A549 treated with AZD2906 at 1 μM for 4 hours (cell line): Measurements from ENCODE around the gene RPL29. TPM values are rescaled to one million over a fixed set of nuclear protein-coding genes. Genes with fewer than 3 reads are reported as not detected.

Experiments used
- total RNA-seq: library from RNA; stranded (reverse); fragments of 200-300 nt; extraction: Qiagen RNA extraction; gene quantifications from 5 replicates; pipeline ENCODE4 v1.2.3, GENCODE V29; 2022

The RPL29 gene
- total RNA-seq, result 1,307 to 1,420 TPM (median 1,337 TPM) in 5 replicates

DNA sequence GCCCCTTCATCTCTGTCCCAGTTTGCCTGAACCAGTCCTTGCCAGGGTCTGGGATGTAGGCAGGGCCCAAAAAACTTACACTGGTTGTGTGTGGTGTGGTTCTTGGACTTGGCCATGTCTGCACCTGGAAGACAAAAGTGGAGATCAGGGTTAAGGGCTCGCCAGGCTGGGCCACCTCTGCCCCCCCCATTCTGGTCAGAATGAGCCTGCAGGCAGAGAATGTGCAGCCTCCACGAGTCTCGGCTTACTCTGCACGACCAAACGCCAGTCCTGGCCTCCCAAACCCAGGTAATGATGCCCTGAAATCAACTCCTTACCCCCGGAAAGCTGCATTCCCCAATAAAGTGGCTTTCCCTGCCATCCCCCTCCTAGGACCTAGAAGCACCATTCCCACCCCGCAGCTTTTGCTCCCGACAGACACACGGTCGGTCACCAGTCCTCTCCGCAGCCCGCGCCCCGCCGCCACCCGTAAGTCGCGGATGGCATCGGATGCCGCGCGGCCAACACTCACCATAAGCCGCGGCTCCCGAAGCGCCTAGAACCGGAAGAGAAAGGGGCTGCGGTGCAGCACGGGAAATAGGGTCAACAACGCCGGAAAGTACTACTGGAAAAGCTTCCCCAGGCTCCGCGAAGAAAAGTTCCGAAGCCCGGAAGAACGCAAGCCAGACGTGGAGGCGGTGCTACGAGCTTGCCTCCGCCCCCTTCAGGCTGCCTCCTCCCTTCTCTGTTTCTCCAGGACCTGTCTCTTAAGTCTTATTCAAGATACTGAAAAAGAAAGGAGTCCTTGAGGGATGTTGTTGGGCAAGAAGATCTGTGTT, at the start of gene RPL29:
Gene RPL29 (minus strand): TSS at position 550 of the 818 bp plus-strand sequence. CDS start 434 bp downstream, at position 116.

DNA sequence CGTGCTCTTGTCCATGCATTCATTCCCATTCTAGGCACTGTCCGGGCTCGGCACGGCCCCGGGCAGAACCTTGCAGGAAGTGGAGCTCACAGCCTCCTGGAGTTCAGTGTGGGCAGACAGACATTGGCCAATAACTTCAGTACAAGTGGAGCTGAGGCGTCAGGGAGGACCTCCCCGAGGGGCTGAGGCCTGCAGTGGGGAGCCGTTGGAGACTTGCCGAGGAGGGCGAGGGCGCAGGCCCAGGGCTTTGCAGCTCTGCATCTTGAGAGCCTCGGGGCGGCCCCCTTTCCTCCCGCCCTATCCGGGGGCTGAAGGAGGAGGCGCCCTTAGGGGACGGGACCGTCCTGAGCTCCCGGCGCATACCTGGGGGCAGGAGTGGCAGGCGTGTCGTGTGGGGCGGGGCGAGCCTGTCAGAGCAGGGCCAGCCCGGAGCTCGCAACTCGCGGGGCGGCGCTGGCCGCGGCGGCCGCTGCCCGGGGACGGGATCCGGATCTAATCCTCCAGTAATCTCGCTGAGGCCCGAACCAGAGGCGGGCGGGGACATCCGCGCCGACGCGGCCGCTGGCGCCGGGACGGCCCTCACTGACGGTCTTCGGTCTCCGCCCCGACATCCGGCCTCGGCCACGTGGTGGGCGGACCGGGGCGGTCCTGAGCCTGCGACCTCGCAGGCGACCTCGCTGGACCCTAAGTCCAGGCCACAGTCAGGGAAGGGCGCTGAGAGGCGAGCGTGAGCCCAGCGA, 12.7 kb downstream of the RPL29 start, which contains the start of gene ACY1:
Gene ACY1 (plus strand): TSS at position 698 of the 740 bp plus-strand sequence. CDS start 530 bp downstream, outside the sequence.

DNA sequence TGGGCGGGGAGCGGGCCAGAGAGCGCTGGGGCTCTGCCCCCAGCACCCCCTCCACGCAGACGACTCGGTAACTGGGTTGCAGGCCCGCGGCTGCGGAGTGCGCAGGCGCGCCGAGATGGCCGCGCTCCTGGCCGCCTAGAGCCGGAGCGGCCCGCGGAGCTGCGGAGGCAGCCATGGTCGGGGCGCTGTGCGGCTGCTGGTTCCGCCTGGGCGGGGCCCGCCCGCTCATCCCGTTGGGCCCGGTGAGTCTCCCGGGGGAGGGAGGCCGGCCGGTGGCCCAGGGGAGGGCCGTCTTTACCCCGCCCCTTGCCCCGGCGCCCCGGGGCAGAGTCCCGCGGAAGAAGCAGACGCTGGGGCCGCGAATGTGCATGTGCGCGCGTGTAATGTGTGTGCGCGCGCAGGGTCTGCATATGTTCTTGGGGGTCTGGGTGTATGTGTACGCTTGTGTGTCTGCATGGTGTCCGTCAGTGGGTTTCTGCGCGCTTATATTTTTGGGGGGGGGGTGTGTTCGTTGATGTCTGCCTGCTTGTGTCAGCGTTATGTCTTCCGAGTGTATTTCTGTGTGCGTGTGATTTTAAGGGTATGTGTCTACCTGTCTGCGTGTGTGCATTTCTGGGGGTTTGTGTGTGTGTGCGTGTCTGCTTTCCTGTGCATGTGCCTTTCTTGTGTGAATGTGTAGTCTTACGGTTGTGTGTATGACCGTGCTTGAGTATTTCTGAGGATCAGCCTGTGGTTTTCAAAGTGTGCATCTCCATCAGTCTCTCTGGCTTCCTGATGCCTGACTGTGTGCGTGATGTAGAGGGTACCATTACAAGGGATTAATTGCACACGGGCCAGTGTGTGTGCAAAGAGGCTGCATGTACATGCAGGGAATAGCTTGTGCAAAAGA, 20.5 kb downstream of the RPL29 start, which contains the start of gene ABHD14A:
Gene ABHD14A (plus strand): TSS at position 102 of the 889 bp plus-strand sequence. CDS start 72 bp downstream, at position 174.

DNA sequence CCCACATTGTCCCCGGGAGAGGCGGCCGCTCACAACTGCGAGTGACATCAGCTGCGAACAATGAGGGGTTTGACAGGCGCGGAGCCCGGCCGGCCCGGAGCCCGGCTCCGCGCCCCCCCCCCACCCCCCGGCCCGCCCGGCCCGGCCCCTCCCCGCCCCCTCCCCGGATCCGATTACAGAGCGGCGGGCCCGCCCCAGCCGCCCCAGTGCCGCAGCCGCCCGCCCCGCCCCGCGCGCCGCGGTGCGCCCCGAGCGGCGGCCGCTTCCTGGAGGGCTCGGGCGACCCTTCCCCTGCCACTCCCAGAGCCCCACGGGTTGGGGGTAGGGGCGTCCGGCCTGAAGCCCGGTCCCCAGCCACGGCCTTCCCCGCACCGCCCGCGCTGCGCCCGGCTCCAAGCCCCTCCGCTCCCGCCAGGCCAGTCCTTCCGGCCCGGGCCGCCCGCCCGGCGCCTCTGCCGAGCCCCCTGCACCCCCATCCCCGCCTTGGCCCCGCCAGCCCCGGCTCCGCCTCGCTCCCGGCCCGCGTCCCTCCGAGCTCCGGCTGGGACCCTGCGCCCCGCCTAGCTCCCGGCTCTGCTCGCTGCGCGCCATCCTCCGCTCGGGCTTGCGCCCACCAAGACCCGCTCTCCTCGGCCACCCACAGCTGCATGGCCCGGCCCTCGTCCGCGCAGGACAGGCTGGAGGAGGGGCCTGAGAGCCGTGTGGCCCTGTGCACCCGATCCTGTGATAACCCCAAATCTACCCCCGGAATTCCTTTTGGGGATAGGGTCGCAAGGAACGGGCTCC, 28.1 kb downstream of the RPL29 start, which contains the start of gene PCBP4:
Gene PCBP4 (minus strand): TSS at position 71 of the 786 bp plus-strand sequence. CDS start 6,214 bp downstream, outside the sequence.

DNA sequence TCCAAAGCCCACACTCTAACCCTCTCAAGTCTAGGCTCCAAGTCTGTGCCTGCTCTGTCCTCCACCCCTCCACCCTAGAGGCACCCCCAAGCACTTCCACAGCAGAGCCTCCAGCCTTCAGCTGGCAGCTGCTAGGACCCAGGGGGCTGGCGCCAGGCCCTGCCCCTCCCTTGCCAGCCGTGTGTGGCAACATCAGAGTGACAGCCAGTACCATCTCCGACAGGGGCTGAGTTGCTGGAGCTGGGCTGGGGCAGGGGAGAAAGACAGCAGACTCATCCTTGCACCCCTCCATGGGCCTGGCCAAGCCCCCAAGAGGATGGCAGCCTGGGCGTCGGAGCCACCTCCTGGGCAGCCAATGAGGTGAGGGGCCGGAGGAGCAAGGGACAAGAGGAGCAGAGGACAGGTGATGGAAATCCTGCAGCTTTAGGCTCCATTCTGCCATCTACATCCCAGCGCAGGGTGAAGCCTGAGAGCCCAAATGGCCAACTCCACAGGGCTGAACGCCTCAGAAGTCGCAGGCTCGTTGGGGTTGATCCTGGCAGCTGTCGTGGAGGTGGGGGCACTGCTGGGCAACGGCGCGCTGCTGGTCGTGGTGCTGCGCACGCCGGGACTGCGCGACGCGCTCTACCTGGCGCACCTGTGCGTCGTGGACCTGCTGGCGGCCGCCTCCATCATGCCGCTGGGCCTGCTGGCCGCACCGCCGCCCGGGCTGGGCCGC, 40.4 kb downstream of the RPL29 start, which contains the start of gene GPR62:
Gene GPR62 (plus strand): TSS at position 207 of the 718 bp plus-strand sequence. CDS start 272 bp downstream, at position 479.

Other genes with a start within 250 kb of the RPL29 start
- not detected in 5 replicates for gene IQCF6, start 216.7 kb downstream of the RPL29 start, total RNA-seq
- not detected in 5 replicates for gene IQCF2, start 134.3 kb downstream of the RPL29 start, total RNA-seq
- not detected in 5 replicates for gene IQCF5, start 120.3 kb downstream of the RPL29 start, total RNA-seq
- not detected in 5 replicates for gene IQCF1, start 92.5 kb downstream of the RPL29 start, total RNA-seq
- gene RRP9, start 54.0 kb downstream of the RPL29 start, total RNA-seq, result 33.5 to 47.3 TPM (median 42.8 TPM) in 5 replicates
- 8.0 to 10.4 TPM (median 9.4 TPM) in 5 replicates for gene PARP3, start 53.5 kb downstream of the RPL29 start, total RNA-seq
- gene GPR62, start 40.5 kb downstream of the RPL29 start, total RNA-seq, result not detected in 5 replicates
- gene PCBP4, start 28.4 kb downstream of the RPL29 start, total RNA-seq, result 12.1 to 15.2 TPM (median 14.0 TPM) in 5 replicates
- gene ABHD14B, start 21.8 kb downstream of the RPL29 start, total RNA-seq, result 27.4 to 34.9 TPM (median 34.2 TPM) in 5 replicates
- 11.4 to 15.9 TPM (median 15.6 TPM) in 5 replicates for gene ABHD14A, start 20.8 kb downstream of the RPL29 start, total RNA-seq
- 22.3 to 27.8 TPM (median 25.4 TPM) in 5 replicates for gene ACY1, start 12.4 kb downstream of the RPL29 start, total RNA-seq
- 19.0 to 20.8 TPM (median 20.0 TPM) in 5 replicates for gene DUSP7, start 60.7 kb upstream of the RPL29 start, total RNA-seq
- gene POC1A, start 158.5 kb upstream of the RPL29 start, total RNA-seq, result 16.6 to 19.5 TPM (median 18.9 TPM) in 5 replicates
- 43.1 to 47.9 TPM (median 46.6 TPM) in 5 replicates for gene ALAS1, start 202.3 kb upstream of the RPL29 start, total RNA-seq
- 0.03 to 0.05 TPM (median 0.04 TPM) in 3 of 5 replicates, not detected in the others for gene TLR9, start 229.8 kb upstream of the RPL29 start, total RNA-seq
- gene TWF2, start 243.3 kb upstream of the RPL29 start, total RNA-seq, result 63.1 to 70.9 TPM (median 65.7 TPM) in 5 replicates
- gene PPM1M, start 249.9 kb upstream of the RPL29 start, total RNA-seq, result 3.8 to 5.7 TPM (median 4.9 TPM) in 5 replicates